ENCODE measurements around the gene ARID3A.

DNA sequence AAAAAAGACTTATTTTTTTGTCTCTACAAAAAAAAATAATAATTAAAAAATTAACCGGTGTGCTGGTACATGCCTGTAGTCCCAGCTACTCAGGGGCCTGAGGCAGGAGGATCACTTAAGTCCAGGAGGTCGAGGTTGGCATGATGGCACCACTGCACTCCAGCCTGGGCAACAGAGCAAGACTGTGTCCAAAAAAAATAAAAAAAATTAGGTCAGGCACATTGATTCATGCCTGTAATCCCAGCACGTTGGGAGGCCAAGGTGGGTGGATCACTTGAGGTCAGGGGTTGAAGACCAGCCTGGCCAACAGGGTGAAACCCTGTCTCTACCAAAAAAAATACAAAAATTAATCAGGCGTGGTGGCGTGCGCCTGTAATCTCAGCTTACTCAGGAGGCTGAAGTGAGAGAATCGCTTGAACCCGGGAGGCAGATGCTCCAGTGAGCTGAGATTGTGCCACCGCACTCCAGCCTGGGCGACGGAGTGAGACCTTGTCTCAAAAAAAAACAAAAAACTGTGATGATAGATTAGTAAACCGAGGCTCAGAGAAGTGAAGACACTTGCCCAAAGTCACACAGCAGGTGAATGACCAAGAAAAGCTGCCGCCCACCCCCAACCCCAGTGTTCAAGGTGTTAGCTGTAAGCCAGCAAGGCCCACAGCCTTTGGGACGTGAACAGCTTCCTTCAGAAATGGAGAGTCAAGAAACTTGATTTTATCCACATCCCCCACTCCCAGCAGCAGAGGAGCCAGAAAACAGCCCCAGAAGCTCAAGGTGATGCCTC is 23.2 kb upstream of the ARID3A start:
- no peak for TF ChIP-seq KLF11 (CRISPR knock-in tag; IDR thresholded peaks at IDR 0.05)
- TF ChIP-seq FOSL1 (CRISPR knock-in tag; IDR thresholded peaks at IDR 0.05; ENCODE audit: borderline replicate concordance): no peak
- TF ChIP-seq EZH2 (conservative IDR thresholded peaks at IDR 0.05; ENCODE audit: low read depth, low read length): no peak
- TF ChIP-seq, protein P1, sequence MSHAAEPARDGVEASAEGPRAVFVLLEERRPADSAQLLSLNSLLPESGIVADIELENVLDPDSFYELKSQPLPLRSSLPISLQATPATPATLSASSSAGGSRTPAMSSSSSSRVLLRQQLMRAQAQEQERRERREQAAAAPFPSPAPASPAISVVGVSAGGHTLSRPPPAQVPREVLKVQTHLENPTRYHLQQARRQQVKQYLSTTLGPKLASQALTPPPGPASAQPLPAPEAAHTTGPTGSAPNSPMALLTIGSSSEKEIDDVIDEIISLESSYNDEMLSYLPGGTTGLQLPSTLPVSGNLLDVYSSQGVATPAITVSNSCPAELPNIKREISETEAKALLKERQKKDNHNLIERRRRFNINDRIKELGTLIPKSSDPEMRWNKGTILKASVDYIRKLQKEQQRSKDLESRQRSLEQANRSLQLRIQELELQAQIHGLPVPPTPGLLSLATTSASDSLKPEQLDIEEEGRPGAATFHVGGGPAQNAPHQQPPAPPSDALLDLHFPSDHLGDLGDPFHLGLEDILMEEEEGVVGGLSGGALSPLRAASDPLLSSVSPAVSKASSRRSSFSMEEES (CRISPR knock-in tag; IDR thresholded peaks at IDR 0.05): no peak
- TF ChIP-seq, protein P2, sequence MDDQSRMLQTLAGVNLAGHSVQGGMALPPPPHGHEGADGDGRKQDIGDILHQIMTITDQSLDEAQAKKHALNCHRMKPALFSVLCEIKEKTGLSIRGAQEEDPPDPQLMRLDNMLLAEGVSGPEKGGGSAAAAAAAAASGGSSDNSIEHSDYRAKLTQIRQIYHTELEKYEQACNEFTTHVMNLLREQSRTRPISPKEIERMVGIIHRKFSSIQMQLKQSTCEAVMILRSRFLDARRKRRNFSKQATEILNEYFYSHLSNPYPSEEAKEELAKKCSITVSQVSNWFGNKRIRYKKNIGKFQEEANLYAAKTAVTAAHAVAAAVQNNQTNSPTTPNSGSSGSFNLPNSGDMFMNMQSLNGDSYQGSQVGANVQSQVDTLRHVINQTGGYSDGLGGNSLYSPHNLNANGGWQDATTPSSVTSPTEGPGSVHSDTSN (CRISPR knock-in tag; IDR thresholded peaks at IDR 0.05; ENCODE audit: borderline replicate concordance): no peak

Data from HepG2 (cell line).